LNCaP clone FGC (cell line): ENCODE data around the gene GRWD1.

Experiments
- DNase-seq: peaks from one replicate; pipeline ENCODE4 v3.0.0-alpha.2; 2011; ENCODE audit warnings: low read depth
- H3K4me3 ChIP-seq: 2 replicates; pipeline ENCODE4 v1.5.1; 2011; ENCODE audit warnings: mild to moderate bottlenecking, low read depth, low read length, control low read depth
- CTCF ChIP-seq: IDR thresholded peaks from 2 replicates; pipeline ENCODE4 v1.5.1; 2012; ENCODE audit warnings: mild to moderate bottlenecking; ENCODE audit not compliant: control insufficient read depth, insufficient read depth; ENCODE audit errors: extremely low read depth

GRWD1 gene

DNA sequence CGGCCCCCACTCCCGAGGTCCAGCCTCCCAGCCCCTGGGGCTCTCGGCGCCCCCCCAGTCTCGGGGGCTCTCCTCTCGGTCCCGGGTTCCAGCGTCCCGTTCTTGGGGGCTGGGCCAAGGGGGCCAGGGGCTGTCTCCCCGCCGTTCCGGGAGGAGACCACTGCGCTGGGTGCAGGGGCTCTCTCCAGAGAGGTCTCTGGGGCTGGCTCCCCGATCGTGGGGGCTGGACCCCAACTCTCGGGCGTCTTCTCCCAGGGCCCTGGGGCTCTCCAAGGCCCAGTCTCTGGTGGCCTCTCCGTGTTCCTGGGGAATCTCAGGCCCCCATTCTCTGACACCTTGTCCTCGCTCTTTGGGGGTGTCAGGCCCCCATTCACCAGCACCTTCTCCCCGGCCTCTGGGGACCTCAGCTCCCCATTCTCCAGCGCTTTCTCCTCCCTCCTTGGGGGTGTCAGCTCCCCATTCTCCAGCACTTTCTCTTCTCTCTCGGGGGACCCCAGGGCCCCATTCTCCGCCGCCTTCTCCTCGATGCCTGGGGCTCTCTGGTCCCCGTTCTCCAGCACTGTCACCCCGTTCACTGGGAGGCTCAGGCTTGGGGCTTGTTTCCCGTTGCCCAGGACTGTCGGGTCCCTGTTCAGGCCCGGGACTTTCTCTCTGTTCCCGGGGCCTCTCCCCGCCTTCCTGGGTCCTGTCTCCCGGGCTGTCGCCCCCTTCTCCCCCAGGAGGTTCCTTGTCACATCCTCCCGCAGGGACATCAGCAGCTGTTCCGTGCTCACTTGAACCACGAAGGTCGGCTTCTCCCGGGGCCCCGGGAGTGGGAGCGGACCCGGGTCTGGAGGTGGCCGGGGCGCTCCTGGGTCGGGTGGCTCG, 52.2 kb downstream of the GRWD1 start:
- no peak for TF ChIP-seq CTCF
- DNase-seq: no peak
- no peak overlapping the region for H3K4me3 ChIP-seq

- no peak for TF ChIP-seq CTCF
- no peak overlapping the region for H3K4me3 ChIP-seq
- DNase-seq: no peak
These were observed 53.0 kb downstream of the GRWD1 start for GRCh38 chr19:48498595-48499311.

DNA sequence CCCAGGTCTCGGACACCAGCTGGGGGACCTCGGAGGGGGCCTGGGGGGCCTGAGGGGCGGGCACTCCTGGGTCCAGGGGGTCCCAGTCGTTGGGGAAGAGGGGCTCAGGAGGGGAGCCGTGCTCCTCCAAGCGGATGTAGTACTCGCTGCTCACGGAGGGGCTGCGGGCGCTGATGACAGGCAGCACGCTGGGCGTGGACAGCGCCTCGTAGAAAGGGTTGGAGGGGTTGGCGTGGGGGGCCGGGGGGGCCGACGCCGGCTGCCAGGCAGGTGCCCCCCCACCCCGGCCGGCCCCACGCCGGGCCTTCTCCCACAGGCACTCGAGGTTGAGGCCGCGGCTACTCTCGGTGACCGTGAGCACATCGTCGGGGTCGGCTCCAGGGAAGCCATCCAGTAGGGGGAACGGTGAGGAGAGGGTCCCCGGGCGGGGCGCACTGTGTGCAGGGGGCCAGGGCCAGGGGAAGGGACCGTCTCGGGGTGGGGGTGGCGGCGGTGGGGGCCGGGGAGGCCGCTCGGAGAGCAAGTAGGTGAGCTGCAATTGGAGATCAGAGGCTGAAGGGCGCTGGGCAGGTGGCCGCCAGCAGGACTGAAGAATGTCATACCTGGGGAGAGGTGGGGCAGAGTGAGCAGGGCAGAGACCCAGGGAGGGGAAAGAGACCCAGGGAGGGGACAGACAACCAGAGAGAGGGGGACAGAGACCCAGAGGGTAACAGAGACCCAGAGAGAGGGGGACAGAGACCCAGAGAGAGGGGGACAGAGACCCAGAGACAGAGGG, 53.7 kb downstream of the GRWD1 start:
- DNase-seq: no peak
- no peak overlapping the region for H3K4me3 ChIP-seq
- TF ChIP-seq CTCF: no peak

DNA sequence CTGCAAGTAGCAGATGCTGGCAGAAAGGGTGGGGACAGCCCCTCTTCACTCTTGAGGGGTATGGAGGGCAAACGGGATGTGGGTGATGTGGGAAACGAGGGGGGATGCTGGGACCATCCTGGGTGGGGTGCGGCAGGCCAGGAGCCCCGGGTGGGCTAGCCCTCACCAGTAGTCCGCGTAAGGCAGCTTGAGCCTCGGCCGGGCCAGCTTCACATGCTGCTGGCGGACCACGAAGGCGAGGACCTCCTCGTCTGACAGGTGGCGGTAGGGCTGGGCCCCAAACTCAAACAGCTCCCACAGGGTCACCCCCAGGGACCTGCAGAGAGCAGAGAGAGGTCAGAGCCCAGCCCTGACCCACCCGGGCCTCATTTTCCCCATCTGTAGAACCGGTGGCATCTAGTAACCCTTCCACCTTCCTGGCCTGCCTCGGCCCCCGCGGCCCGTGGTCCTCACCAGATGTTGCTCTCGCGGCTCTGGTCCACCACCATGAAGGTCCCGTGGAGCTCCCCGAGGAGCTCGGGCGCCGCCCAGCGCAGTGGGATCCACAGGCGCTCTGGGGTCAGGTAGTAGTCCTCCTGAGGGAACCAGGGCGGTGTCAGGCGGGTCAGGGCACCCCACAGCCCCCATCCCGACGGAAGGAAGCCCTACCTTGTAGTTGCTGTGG, 55.2 kb downstream of the GRWD1 start:
- H3K4me3 ChIP-seq: peak overlapping the region; percentile 66
- no peak for DNase-seq
- no peak for TF ChIP-seq CTCF

DNA sequence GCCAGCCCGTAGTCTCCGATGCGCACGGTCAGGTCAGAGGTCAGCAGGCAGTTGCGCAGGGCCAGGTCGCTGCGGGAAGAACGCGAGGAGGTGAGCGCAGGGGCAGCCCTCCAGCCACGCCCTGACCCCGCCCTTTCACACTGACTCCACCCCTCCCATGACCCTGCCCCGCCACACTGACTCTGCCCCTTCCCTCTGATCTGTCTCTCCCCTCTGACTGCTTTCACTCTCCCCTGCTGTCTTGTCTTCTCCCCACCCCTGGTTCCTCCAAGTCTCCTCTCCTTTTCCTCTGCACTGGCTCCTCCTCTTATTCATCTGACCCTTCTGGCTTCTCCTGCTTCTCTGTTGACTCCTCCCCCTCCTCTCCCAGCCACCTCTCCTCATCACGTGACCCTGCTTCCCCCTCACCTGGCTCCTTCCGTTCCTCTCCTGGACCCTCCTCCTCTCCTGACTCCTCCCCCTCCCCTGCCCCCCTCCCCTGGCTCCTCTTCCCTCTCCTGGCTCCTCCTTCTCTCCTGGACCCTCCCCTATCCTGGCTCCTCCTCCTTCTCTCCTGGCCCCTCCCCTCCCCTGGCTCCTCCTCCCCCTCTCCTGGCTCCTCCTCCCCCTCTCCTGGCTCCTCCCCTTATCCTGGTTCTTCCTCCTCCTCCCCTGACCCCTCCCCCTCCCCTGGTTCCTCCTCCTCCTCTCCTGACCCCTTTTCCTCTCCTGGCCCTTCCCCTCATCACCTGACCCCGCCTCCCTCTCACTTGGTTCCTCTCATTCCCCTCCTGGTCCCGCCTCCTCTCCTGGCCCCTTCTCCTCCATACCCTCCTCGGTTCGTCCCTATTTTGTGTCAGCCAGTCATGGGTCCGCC, 55.9 kb downstream of the GRWD1 start:
- H3K4me3 ChIP-seq: peak overlapping the region; percentile 66

More for the DNA sequence above, 55.9 kb downstream of the GRWD1 start:
- peak; percentile 91 for DNase-seq
- no peak for TF ChIP-seq CTCF
